Choroid plexus epithelial cell (primary cell): ENCODE data around the gene VCP.

ENCODE experiments used
- DNase-seq: peaks from one replicate; pipeline ENCODE4 v3.0.0-alpha.2; 2010; ENCODE audit warnings: low read depth
- H3K4me3 ChIP-seq: 2 replicates; pipeline ENCODE4 v1.5.1; 2011; ENCODE audit warnings: low read depth, mild to moderate bottlenecking, control low read depth, low read length, moderate library complexity
- TF ChIP-seq, protein P1 (sequence below): conservative IDR thresholded peaks from 2 replicates; pipeline ENCODE4 v1.5.1; 2011; ENCODE audit warnings: low read depth, mild to moderate bottlenecking, control low read depth, inconsistent platforms, low read length, moderate library complexity

Gene VCP

DNA sequence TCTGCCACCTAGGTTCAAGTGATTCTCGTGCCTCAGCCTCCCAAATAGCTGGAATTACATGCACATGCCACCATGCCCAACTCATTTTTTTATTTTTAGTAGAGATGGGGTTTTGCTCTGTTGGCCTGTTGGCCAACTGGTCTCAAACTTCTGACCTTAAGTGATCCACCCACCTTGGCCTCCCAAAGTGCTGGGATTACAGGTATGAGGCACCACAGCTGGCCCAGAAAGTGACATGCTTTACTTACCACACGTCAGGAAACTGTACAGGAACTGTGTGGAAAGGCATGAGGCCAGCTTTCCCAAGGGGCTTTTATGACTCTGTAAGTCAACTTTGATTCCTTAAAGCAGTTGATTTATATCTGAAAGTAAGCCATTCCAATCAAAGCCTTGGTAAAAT is 57.9 kb downstream of the VCP start:
- H3K4me3 ChIP-seq, result no peak overlapping the region
- DNase-seq, result no peak
- TF ChIP-seq, protein P1, sequence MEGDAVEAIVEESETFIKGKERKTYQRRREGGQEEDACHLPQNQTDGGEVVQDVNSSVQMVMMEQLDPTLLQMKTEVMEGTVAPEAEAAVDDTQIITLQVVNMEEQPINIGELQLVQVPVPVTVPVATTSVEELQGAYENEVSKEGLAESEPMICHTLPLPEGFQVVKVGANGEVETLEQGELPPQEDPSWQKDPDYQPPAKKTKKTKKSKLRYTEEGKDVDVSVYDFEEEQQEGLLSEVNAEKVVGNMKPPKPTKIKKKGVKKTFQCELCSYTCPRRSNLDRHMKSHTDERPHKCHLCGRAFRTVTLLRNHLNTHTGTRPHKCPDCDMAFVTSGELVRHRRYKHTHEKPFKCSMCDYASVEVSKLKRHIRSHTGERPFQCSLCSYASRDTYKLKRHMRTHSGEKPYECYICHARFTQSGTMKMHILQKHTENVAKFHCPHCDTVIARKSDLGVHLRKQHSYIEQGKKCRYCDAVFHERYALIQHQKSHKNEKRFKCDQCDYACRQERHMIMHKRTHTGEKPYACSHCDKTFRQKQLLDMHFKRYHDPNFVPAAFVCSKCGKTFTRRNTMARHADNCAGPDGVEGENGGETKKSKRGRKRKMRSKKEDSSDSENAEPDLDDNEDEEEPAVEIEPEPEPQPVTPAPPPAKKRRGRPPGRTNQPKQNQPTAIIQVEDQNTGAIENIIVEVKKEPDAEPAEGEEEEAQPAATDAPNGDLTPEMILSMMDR, result no peak

DNA sequence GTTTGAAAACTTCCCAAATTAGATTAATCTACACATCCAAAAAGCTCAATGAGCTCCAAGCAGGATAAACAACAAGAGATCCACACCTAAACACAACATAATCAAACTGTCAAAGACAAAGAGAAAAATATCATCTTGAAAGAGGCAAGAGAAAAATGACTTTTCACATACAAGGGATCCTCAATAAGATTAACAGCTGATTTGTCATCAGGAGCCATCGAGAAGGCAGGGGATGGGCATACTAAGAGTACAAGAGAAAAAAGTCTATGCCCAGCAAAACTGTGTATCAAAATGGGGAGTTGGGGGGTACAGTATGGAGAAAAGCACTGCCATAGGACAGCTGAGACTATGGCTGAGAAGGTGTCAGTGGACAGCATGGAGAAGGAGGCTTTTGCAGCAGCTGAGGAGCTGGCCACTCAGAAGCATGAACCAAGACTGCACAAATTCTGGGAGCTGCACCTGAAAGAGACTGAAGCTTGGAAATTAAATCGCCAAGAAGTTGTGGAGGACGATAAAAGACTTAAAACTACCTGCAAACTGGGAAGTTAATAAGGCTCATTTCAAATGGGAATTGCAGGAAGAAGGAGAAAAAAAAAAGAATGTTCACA is 62.0 kb downstream of the VCP start:
- TF ChIP-seq, protein P1, result no peak
- H3K4me3 ChIP-seq, result no peak overlapping the region
- DNase-seq, result no peak
